Gastrocnemius medialis (tissue), 4 donors: Measurements from ENCODE around the gene PRTN3. TPM values are rescaled to one million over a fixed set of nuclear protein-coding genes. Genes with fewer than 3 reads are reported as not detected.

Experiments
- ATAC-seq, 2 donors: fragments of 150-250 bp; one replicate each; pipeline ENCODE4 v1.9.1; 2016
- DNase-seq, 2 donors: peaks; one replicate each; pipeline ENCODE4 v3.0.0-alpha.2; 2019
- H3K27ac ChIP-seq, 4 donors: fragments of 200-600 bp; sonication (generic); 1 replicate in 1 of 4; 2 replicates in 3 of 4; pipeline ENCODE4 v1.5.1; 2016 to 2018; ENCODE audit warnings: mild to moderate bottlenecking in 2 of 4, moderate library complexity in 1 of 4
- H3K27me3 ChIP-seq, 3 donors: fragments of 200-600 bp; sonication (generic) in 2 of 3; 1 replicate in 1 of 3; 2 replicates in 2 of 3; pipeline versions ENCODE4 v1.5.1 to v1.6.0; 2016 to 2019; ENCODE audit warnings: mild to moderate bottlenecking in 1 of 3, moderate library complexity in 1 of 3
- H3K36me3 ChIP-seq, 2 donors: fragments of 200-600 bp; sonication (generic) in 1 of 2; one replicate each; pipeline ENCODE4 v1.5.1; 2017 to 2018
- H3K4me1 ChIP-seq, 2 donors: fragments of 200-600 bp; sonication (generic) in 1 of 2; one replicate each; pipeline ENCODE4 v1.5.1; 2016 to 2017; ENCODE audit warnings: mild to moderate bottlenecking in 2 of 2
- H3K4me3 ChIP-seq, 4 donors: fragments of 200-600 bp; sonication (generic) in 3 of 4; 1 replicate in 1 of 4; 2 replicates in 3 of 4; pipeline ENCODE4 v1.5.1; 2016 to 2019; ENCODE audit warnings: mild to moderate bottlenecking in 2 of 4
- H3K9me3 ChIP-seq, 3 donors: fragments of 200-600 bp; sonication (generic) in 2 of 3; 1 replicate in 1 of 3; 2 replicates in 2 of 3; pipeline ENCODE4 v1.5.1; 2016 to 2019
- CTCF ChIP-seq, 5 experiments: fragments of 450-650 bp in 3 of 5; fragments of 200-600 bp in 2 of 5; sonication (generic) in 2 of 5; IDR thresholded peaks in 4 of 5; conservative IDR thresholded peaks in 1 of 5; 1 replicate in 4 of 5; 2 replicates in 1 of 5; pipeline ENCODE4 v1.5.1; 2016 to 2019; ENCODE audit warnings: antibody characterized with exemption in 5 of 5, mild to moderate bottlenecking in 3 of 5, moderate library complexity in 3 of 5
- POLR2A ChIP-seq, 2 donors: fragments of 450-650 bp; IDR thresholded peaks; one replicate each; pipeline ENCODE4 v1.6.1; 2017; ENCODE audit warnings: antibody characterized with exemption in 2 of 2, mild to moderate bottlenecking in 2 of 2, moderate library complexity in 2 of 2
- in situ Hi-C, 4 donors: fragments of 200-750 bp; cut with MboI; loops; one replicate each; pipeline versions ENCODE4 v1.15.0 to v1.8.0; 2017; ENCODE audit warnings: low sequenced_read_pairs in 4 of 4
- intact Hi-C: fragments of 100-400 bp; cut with DNase I; formaldehyde crosslinking; loops from one replicate; pipeline ENCODE4 v1.15.1; 2023; ENCODE audit warnings: low total_unique reads
- total RNA-seq, 4 donors: library from RNA; depleted of rRNA; stranded (reverse); fragments of >200 nt; gene quantifications; one replicate each; pipeline versions ENCODE4 v1.1.0 to v1.2.3, GENCODE V29; 2016

The PRTN3 gene
- total RNA-seq, 4 donors from 2014 or later = 0.51 TPM; not detected in 3

- DNase-seq (no peak), ATAC-seq (no peak)
- intact Hi-C loops (loop anchor here (5.0 kb wide), 1 partner anchor 127 kb away; the partner anchor contains the start of gene WDR18), in situ Hi-C loops (loop anchor here in 1 of 4 donors (25.0 kb wide), 1 partner anchor 132 kb away; the partner anchor contains the start of gene WDR18)
- Histone ChIP-seq H3K4me3 (no peak overlapping the region), H3K36me3 (no peaks in the 10 kb centered on the region), H3K4me1 (peaks cover 0 to 6% of the 10 kb centered on the region in 2 donors), H3K9me3 (no peaks in the 10 kb centered on the region), H3K27ac (no peak overlapping the region), H3K27me3 (peaks cover 48 to 67% (median 54%) of the 10 kb centered on the region in 3 donors)
- no peak for TF ChIP-seq POLR2A (IDR thresholded peaks at IDR 0.05)
- TF ChIP-seq CTCF (IDR thresholded peaks at IDR 0.05 in 4 of 5, conservative IDR thresholded peaks at IDR 0.05 in 1 of 5) = no peak
Observed at GRCh38 chr19:855142-855541, 14.3 kb downstream of the PRTN3 start.

DNA sequence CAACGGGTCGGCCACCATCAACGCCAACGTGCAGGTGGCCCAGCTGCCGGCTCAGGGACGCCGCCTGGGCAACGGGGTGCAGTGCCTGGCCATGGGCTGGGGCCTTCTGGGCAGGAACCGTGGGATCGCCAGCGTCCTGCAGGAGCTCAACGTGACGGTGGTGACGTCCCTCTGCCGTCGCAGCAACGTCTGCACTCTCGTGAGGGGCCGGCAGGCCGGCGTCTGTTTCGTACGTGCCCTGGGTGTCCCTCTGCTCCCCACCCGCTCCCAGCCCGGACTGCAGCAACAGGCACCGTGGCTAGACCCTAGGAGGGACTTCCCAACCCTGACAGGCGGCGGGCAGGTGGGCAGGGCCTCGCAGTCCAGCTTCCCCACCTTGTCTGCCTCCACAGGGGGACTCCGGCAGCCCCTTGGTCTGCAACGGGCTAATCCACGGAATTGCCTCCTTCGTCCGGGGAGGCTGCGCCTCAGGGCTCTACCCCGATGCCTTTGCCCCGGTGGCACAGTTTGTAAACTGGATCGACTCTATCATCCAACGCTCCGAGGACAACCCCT lies 14.8 kb downstream of the PRTN3 start:
- DNase-seq (no peak), ATAC-seq (no peak)
- intact Hi-C loops = loop anchor here (2.0 to 5.0 kb wide), 2 partner anchors 65 to 127 kb away; partner anchors contain the start of gene WDR18
- no peaks in the 10 kb centered on the region for H3K9me3 ChIP-seq
- in situ Hi-C loops = loop anchor here in 1 of 4 donors (25.0 kb wide), 1 partner anchor 132 kb away; the partner anchor contains the start of gene WDR18
- no peak for TF ChIP-seq CTCF (IDR thresholded peaks at IDR 0.05 in 4 of 5, conservative IDR thresholded peaks at IDR 0.05 in 1 of 5)
- TF ChIP-seq POLR2A (IDR thresholded peaks at IDR 0.05) = no peak
- peaks cover 0 to 4% of the 10 kb centered on the region in 2 donors for H3K4me1 ChIP-seq
- H3K4me3 ChIP-seq = no peak overlapping the region
- H3K27me3 ChIP-seq = peaks cover 52 to 72% (median 57%) of the 10 kb centered on the region in 3 donors
- no peaks in the 10 kb centered on the region for H3K36me3 ChIP-seq
- H3K27ac ChIP-seq = no peak overlapping the region

DNA sequence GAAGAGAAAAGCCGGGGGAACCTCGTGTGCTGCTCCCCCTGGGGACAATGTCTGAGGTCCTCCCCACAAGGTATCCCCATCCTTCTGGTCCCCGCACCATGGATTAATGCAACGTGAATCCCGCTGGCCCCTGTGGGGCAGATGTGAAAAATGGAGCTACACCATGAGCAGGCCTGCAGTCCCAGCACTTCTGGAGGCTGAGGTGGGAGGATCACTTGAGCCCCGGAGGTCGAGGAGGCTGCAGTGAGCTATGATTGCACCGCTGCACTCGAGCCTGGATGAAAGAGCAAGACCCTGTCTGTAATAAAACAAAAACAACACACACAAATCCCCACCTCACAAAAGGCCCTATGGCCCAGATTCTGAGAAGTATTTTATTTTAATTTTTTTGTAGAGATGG lies 17.5 kb downstream of the PRTN3 start:
- intact Hi-C loops = loop anchor here (5.0 kb wide), 1 partner anchor 124 kb away; the partner anchor contains the start of gene WDR18
- peak overlapping the region in 1 of 4 donors; percentile 64 for H3K27ac ChIP-seq
- ATAC-seq (no peak), DNase-seq (no peak)
- in situ Hi-C loops = loop anchor here in 1 of 4 donors (25.0 kb wide), 1 partner anchor 129 kb away; the partner anchor contains the start of gene WDR18
- no peak overlapping the region for H3K4me3 ChIP-seq
- TF ChIP-seq CTCF (IDR thresholded peaks at IDR 0.05 in 4 of 5, conservative IDR thresholded peaks at IDR 0.05 in 1 of 5) (no peak), POLR2A (IDR thresholded peaks at IDR 0.05) (no peak)
- no peaks in the 10 kb centered on the region for H3K4me1 ChIP-seq
- no peaks in the 10 kb centered on the region for H3K36me3 ChIP-seq
- no peaks in the 10 kb centered on the region for H3K9me3 ChIP-seq
- H3K27me3 ChIP-seq = peaks cover 50 to 78% (median 62%) of the 10 kb centered on the region in 3 donors

DNA sequence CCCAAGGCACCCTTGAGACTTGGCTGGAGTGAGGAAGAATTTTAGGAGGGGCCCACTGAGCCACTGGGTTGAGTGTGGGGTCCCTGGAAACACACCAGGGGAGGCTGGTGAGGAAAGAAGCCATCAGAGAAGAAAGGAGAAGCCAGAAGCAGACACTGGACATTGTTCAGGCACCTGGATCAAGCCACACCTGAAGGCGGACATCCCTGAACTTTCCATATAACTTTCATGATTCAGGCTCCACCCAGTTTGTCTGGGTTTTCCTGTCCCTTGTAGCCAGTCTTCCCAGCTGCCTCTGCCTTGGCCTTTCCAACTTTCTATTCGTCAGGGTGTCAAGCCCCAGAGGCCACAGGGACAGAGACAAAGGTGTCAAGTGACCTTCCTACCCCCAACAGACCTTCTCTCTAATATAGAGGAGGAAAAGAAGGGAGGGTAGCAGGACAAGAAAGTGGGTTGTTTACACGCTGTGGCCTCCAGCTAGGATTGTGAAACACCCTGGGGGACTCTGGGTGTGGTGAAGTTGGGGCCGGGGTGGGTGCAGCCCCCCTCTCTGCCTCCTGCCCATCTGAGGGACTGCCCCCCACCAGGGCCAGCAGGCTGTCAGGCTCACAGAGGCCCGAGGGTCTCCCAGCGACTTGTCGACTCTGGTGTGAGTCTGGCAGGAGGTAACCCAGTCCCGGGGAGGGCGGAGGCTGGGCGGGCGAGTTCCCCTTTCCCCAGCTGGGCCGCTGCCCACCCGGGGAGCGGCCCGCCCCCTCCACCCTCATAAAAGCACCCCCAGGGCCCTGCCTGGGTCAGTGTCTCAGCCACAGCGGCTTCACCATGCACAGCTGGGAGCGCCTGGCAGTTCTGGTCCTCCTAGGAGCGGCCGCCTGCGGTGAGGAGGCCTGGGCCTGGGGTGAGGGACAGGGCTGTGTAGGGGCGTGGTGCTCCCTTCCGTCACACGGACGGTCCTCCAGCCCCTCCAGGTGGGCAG lies 18.4 kb downstream of the PRTN3 start, which contains the start of gene CFD:
TSS of gene CFD (plus strand) at position 797 of the 976 bp plus-strand sequence. CDS start at position 823, 26 bp downstream.
- intact Hi-C loops (loop anchor here (5.0 kb wide), 1 partner anchor 123 kb away; the partner anchor contains the start of gene WDR18), in situ Hi-C loops (loop anchor here in 1 of 4 donors (25.0 kb wide), 1 partner anchor 128 kb away; the partner anchor contains the start of gene WDR18)
- DNase-seq = peak; percentile 52 to 79
- ATAC-seq = peak; percentile 63 to 65
- Histone ChIP-seq H3K36me3 (no peaks in the 10 kb centered on the region), H3K4me3 (peak within 1 kb of the TSS; percentile 31 to 54 (median 42)), H3K27ac (peak within 1 kb of the TSS; percentile 62 to 75 (median 66)), H3K4me1 (no peaks in the 10 kb centered on the region), H3K27me3 (peaks cover 46 to 72% (median 61%) of the 10 kb centered on the region in 3 donors), H3K9me3 (no peaks in the 10 kb centered on the region)
- TF ChIP-seq POLR2A (IDR thresholded peaks at IDR 0.05) = peak; percentile 43 to 61
- TF ChIP-seq CTCF (IDR thresholded peaks at IDR 0.05 in 4 of 5, conservative IDR thresholded peaks at IDR 0.05 in 1 of 5) = no peak
